Activated CD8-positive, alpha-beta T cell treated with anti-CD3 and anti-CD28 coated beads for 36 hours (primary cell): ENCODE measurements around the gene CPEB2. TPM values are rescaled to one million over a fixed set of nuclear protein-coding genes. Genes with fewer than 3 reads are reported as not detected.

ENCODE experiments used
- ATAC-seq: fragments of 200-7000 bp; cut with Tn5 transposase; one replicate; pipeline ENCODE4 v1.10.0; 2021; ENCODE audit warnings: mild to moderate bottlenecking, moderate library complexity
- CTCF ChIA-PET: fragments of 350-600 bp; sonication (Branson Sonifier 250); formaldehyde crosslinking; loops from one replicate; lab custom pipeline; 2021; ENCODE audit warnings: antibody characterized with exemption; lab: Charles Lee
- POLR2A ChIA-PET: fragments of 350-600 bp; sonication (Branson Sonifier 250); formaldehyde crosslinking; loops from one replicate; lab custom pipeline; 2021; ENCODE audit warnings: antibody characterized with exemption; lab: Charles Lee
- DNase-seq: peaks from one replicate; pipeline ENCODE4 v3.0.0-alpha.2; 2020
- H3K27ac Mint-ChIP-seq: one replicate; pipeline ENCODE4 v1.8.0; 2021; ENCODE audit warnings: mild to moderate bottlenecking, mixed read lengths
- H3K27me3 Mint-ChIP-seq: one replicate; pipeline ENCODE4 v1.8.0; 2021; ENCODE audit warnings: mixed read lengths
- H3K36me3 Mint-ChIP-seq: one replicate; pipeline ENCODE4 v1.8.0; 2021; ENCODE audit warnings: low read depth, mixed read lengths
- H3K4me1 Mint-ChIP-seq: one replicate; pipeline ENCODE4 v1.8.0; 2021; ENCODE audit warnings: low read depth, mixed read lengths
- H3K4me3 Mint-ChIP-seq: one replicate; pipeline ENCODE4 v1.8.0; 2021; ENCODE audit warnings: mild to moderate bottlenecking, moderate library complexity, mixed read lengths
- H3K9me3 Mint-ChIP-seq: one replicate; pipeline ENCODE4 v1.8.0; 2021; ENCODE audit warnings: mixed read lengths
- intact Hi-C: fragments of 100-400 bp; cut with micrococcal nuclease; formaldehyde crosslinking; loops from one replicate; pipeline ENCODE4 v1.10.0; 2022
- total RNA-seq, 2 experiments: library from RNA; stranded (reverse); gene quantifications; one replicate each; pipeline ENCODE4 v1.2.3, GENCODE V29; 2021
- TF ChIP-seq, protein P1 (sequence below): fragments of 200-600 bp; IDR thresholded peaks from one replicate; pipeline ENCODE4 v1.8.0; 2022; ENCODE audit warnings: antibody characterized with exemption, mild to moderate bottlenecking

The CPEB2 gene
- total RNA-seq, 2 experiments from 2014 or later: 4.1 to 5.3 TPM

DNA sequence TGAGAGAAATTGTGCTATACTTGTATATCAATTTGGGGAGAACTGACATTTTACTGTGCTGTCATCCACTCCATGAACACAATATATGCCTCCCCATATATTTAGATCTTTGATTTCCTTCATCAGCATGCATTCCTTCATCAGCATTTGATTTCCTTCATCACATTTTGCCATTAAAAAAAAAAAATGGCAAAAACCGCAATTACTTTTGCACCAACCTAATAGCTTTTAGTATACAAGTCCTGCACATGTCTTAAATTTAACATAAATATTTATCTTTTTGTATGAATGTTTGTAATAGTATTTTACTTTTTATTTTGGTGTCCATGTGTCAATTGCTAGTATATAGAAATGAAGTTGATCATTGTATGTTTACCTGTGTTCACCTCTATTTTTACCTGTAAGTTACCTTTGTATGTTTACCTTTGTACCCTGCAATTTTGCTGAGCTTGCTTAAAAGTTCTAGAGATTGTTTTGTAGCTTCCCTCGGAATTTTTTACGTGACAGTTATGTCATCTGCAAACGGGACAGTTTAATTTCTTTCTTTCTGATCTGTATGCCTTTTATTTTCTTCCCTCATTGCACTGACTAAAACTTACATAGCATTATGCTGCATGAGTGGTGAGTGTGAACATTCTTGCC lies 86.2 kb downstream of the CPEB2 start:
- intact Hi-C loops: no loop called here
- no peak for DNase-seq
- no peak for ATAC-seq
- POLR2A ChIA-PET: no interaction called here
- TF ChIP-seq, protein P1, sequence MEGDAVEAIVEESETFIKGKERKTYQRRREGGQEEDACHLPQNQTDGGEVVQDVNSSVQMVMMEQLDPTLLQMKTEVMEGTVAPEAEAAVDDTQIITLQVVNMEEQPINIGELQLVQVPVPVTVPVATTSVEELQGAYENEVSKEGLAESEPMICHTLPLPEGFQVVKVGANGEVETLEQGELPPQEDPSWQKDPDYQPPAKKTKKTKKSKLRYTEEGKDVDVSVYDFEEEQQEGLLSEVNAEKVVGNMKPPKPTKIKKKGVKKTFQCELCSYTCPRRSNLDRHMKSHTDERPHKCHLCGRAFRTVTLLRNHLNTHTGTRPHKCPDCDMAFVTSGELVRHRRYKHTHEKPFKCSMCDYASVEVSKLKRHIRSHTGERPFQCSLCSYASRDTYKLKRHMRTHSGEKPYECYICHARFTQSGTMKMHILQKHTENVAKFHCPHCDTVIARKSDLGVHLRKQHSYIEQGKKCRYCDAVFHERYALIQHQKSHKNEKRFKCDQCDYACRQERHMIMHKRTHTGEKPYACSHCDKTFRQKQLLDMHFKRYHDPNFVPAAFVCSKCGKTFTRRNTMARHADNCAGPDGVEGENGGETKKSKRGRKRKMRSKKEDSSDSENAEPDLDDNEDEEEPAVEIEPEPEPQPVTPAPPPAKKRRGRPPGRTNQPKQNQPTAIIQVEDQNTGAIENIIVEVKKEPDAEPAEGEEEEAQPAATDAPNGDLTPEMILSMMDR: no peak
- CTCF ChIA-PET: no interaction called here
- Mint-ChIP-seq H3K27me3 (peaks cover 3% of the 10 kb centered on the region), H3K4me3 (no peak overlapping the region), H3K4me1 (no peaks in the 10 kb centered on the region), H3K36me3 (no peaks in the 10 kb centered on the region), H3K9me3 (peaks cover 2% of the 10 kb centered on the region), H3K27ac (no peak overlapping the region)

DNA sequence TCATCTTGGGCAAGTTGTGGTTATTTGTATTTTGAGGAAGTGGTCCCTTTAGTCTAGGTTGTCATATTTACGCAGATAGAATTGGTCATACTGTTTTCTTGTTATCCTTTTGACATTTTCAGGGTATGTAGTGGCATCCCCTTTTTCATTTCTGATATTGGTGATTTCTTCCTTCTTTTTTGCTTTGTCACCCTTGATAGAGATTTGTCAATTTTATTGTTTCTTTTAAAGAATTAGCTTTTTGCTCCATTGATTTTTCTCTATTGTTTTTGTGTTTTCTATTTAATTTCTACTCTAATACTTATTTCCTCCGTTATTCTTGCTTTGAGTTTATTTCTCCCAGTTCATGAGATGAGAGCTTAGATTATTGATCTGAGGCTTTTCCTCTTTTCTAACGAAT lies 87.7 kb downstream of the CPEB2 start:
- Mint-ChIP-seq H3K4me1 (no peaks in the 10 kb centered on the region), H3K9me3 (peaks cover 2% of the 10 kb centered on the region), H3K27me3 (peaks cover 3% of the 10 kb centered on the region), H3K27ac (no peak overlapping the region), H3K4me3 (no peak overlapping the region), H3K36me3 (no peaks in the 10 kb centered on the region)
- DNase-seq (no peak), ATAC-seq (no peak)
- intact Hi-C loops: no loop called here
- CTCF ChIA-PET: no interaction called here
- TF ChIP-seq, protein P1: no peak
- POLR2A ChIA-PET: interaction anchor here (0.5 kb wide), 1 partner anchor 27 kb away, joined by 3 read pairs; no protein-coding TSS in a partner anchor

DNA sequence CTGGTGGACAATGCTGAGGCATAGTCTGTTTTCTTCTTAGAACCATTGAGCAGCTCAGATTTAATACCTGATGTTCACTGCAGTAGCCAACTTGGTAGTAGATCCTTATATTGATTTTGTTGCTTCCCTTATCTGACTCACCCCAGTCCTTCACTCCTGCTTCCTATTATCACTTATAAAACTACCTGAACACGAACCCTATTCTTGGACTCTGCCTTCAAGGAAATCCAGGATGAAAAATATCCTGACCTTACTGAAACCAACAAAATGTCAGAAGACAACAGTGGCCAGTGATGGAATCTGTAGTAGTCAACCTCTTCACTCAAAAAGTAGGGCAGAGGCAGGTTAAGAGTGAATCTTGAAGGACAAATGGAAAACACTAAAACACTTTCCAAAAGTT lies 98.1 kb downstream of the CPEB2 start:
- Mint-ChIP-seq H3K27me3 (peaks cover 5% of the 10 kb centered on the region), H3K36me3 (no peaks in the 10 kb centered on the region), H3K9me3 (peaks cover 1% of the 10 kb centered on the region), H3K4me3 (no peak overlapping the region), H3K4me1 (no peaks in the 10 kb centered on the region), H3K27ac (no peak overlapping the region)
- TF ChIP-seq, protein P1: no peak
- ATAC-seq (no peak), DNase-seq (no peak)
- CTCF ChIA-PET: no interaction called here
- intact Hi-C loops: no loop called here
- POLR2A ChIA-PET: no interaction called here

DNA sequence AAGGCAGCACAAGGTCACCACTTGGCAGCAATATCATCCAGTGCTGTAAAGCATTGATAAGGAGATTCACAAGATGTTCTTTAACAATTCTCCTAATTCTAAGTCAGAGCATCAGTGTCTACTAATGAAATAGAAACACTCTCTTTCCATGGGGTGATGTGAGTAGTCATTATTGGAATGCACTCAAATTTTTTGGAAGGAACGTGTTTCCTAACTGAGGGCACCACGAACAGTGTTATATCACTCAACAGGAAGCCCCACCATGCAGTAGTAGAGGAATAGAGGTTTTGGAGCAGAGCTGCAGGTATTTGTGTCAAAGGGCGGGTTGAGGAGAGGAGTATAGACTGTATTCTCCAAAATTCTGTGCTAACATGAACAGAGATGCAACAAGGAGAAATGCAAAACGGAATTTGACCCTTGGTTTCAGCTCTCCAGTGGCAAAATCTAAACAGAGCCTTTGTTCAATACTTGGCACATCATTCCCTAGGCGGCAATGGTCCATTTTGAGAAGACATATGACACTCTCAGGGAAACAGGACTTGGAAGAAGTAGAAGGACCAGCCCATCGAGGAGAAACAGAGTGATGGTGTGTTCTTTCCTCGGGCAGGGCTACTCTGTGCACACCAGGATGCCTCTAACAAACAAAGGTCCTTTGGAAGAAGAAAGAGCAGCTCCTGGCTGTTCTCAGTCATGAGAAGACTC lies 98.9 kb downstream of the CPEB2 start:
- ChIA-PET POLR2A (no interaction called here), CTCF (no interaction called here)
- ATAC-seq (no peak), DNase-seq (no peak)
- Mint-ChIP-seq H3K4me1 (no peaks in the 10 kb centered on the region), H3K36me3 (no peaks in the 10 kb centered on the region), H3K27ac (no peak overlapping the region), H3K27me3 (peaks cover 5% of the 10 kb centered on the region), H3K4me3 (no peak overlapping the region), H3K9me3 (peaks cover 1% of the 10 kb centered on the region)
- TF ChIP-seq, protein P1: no peak
- intact Hi-C loops: no loop called here

DNA sequence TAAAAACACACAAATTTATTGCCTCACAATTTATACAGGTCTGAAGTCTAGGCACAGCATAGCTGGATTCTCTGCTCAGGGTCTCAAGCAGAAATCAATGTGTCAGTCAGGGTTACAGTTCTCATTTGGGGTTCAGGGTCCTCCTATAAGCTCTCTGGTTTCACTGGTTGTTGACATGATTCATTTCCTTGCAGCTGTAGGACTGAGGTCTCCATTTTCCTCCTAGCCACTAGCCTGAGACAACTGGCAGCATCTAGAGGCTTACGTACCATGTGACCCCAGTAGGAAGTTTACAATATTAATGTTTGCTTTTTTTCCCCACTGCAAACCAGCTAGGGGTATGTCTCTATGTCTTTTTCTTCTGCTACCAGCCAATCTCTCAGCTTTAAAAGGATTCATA lies 102.5 kb downstream of the CPEB2 start:
- TF ChIP-seq, protein P1: no peak
- Mint-ChIP-seq H3K4me3 (no peak overlapping the region), H3K9me3 (peaks cover 1% of the 10 kb centered on the region), H3K27ac (no peak overlapping the region), H3K27me3 (peaks cover 6% of the 10 kb centered on the region), H3K4me1 (no peaks in the 10 kb centered on the region), H3K36me3 (no peaks in the 10 kb centered on the region)
- CTCF ChIA-PET: interaction anchor here (0.8 kb wide), 1 partner anchor 12 kb away, joined by 4 read pairs; no protein-coding TSS in a partner anchor
- DNase-seq: no peak
- no peak for ATAC-seq
- intact Hi-C loops: no loop called here
- POLR2A ChIA-PET: no interaction called here
